Measurements from ENCODE around the gene WHRN.

DNA sequence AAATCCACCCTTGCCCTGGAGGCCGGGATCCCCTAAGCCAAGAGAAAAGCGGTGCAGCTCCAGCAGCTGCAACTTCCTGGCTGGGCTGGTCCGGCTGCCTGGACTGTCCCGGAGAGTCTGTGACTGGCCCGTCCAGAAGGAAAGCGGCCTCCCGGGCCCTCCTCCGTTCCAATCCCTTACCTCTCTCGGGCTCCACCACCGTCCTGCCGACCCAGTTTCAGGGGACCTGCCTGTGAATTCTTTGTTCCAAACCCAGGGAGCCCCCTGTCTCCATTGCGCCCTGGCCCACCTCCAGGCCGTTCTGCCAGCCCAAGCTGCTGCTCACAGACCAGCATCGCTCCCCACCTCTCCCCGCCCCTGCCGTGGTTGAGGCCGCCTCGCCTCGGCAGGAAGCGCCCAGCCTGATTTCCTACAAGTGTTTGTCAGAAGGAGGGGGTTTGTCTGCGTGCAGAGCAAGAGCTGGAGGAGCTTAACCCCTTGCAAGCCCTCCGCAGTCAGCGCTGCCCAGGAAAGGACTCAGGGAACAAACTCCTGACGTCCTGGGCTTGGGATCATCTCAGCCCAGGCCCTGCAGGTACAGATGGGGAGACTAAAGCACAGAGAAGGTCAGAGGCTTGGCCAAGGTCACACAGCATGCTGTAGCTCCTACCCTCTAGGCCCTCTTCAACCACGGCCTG lies 117.5 kb downstream of the WHRN start, which contains the start of gene AKNA:
- TF ChIP-seq YY1 (IDR thresholded peaks at IDR 0.05; ENCODE audit: insufficient read depth, insufficient read length) (no peak), ZNF274 (IDR thresholded peaks at IDR 0.05; ENCODE audit: low read depth, low read length) (no peak)

Measured in NT2/D1 (cell line).